ENCODE measurements around the gene FNDC3B.

GRCh38 chr3:172009803-172010202, 29.6 kb upstream of the FNDC3B start:
- TF ChIP-seq TEAD4 (IDR thresholded peaks at IDR 0.05) (no peak), RAD21 (IDR thresholded peaks at IDR 0.05; ENCODE audit: low read depth) (no peak), FOXM1 (IDR thresholded peaks at IDR 0.05; ENCODE audit: borderline replicate concordance, low read depth) (no peak)

Data from Ishikawa (cell line).